Right cardiac atrium (tissue), 5 donors: ENCODE results near the gene TP53I11. TPM values are rescaled to one million over a fixed set of nuclear protein-coding genes. Genes with fewer than 3 reads are reported as not detected.

ENCODE experiments used
- ATAC-seq, 2 donors: fragments of 200-7000 bp; cut with Tn5 transposase; one replicate each; pipeline versions ENCODE4 v1.8.0 to v1.9.1; 2020; ENCODE audit warnings: moderate library complexity in 2 of 2, mild to moderate bottlenecking in 1 of 2
- DNase-seq, 3 donors: peaks; one replicate each; pipeline ENCODE4 v3.0.0-alpha.2; 2020
- H3K27ac ChIP-seq: one replicate; pipeline ENCODE4 v1.5.1; 2013; ENCODE audit warnings: mild to moderate bottlenecking, low read length, control low read depth, moderate library complexity
- H3K27me3 ChIP-seq: one replicate; pipeline ENCODE4 v1.6.1; 2013; ENCODE audit not compliant: control insufficient read depth, insufficient read depth
- H3K4me1 ChIP-seq: one replicate; pipeline ENCODE4 v1.6.1; 2013; ENCODE audit warnings: low read length; ENCODE audit not compliant: control insufficient read depth, insufficient read depth
- H3K4me3 ChIP-seq: one replicate; pipeline ENCODE4 v1.5.1; 2013; ENCODE audit warnings: low read length, control low read depth
- H3K9me3 ChIP-seq: one replicate; pipeline ENCODE4 v1.6.1; 2013; ENCODE audit warnings: low read length; ENCODE audit not compliant: control insufficient read depth
- WGBS: extraction: QIAGEN DNeasy Blood & Tissue Kit; methylation state at CpG from one replicate; pipeline ENCODE4 v1.1.7; 2013; 5-methylcytosine and 5-hydroxymethylcytosine counted together
- intact Hi-C, 4 donors: fragments of 100-400 bp; cut with DNase I; formaldehyde crosslinking; loops; one replicate each; pipeline versions ENCODE4 v1.11.0 to v1.14.0; 2022 to 2023
- polyA plus RNA-seq: library from polyadenylated mRNA; stranded (reverse); fragments of 200-250 nt; gene quantifications from one replicate; pipeline ENCODE4 v1.2.3, GENCODE V29; 2013
- total RNA-seq, 4 donors: library from RNA; stranded (reverse); fragmentation: NEBNext Ultra II Directional; extraction: Animal tissue kit (Norgen Biotek cat#: 25700); gene quantifications; one replicate each; pipeline ENCODE4 v1.2.1, GENCODE V29; 2021
- donor health status: healthy with polysubstance abuse.
- donor health status: DM: no; HTN: yes; CAD: no.
- donor health status: DM: no; HTN: no; CAD: no.
- donor health status: DM: no; HTN: yes; CAD: no; lungs with severe emphysema.
- donor health status: DM: yes; HTN: yes; CAD: no.

TP53I11 gene
- total and polyA plus RNA-seq, 5 donors: 50.9 to 105 (median 81.2) TPM

DNA sequence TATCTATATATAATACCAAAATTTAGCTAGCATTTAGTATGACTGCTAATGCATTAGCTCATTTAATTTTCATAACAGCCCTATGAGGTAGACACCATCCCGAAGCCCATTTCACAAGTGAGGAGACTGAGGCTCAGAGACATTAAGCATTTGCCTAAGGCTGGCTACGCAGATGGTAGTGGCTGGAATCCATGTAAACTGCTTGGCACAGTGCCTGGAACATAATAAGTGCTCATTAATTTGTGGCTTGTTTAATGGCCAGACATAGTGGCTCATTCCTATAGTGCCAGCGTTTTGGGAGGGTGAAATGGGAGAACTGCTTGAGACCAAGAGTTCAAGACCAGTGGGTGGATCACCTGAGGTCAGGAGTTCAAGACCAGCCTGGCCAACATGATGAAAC lies 17.8 kb upstream of the TP53I11 start:
- WGBS: 93% methylated on average over 3 of the region's 3 CpGs
- ATAC-seq (no peak), DNase-seq (no peak)
- Histone ChIP-seq H3K27me3 (no peaks in the 10 kb centered on the region), H3K4me1 (peaks cover 12% of the 10 kb centered on the region), H3K9me3 (no peaks in the 10 kb centered on the region), H3K27ac (no peak overlapping the region), H3K4me3 (no peak overlapping the region)
- intact Hi-C loops: no loop called here

DNA sequence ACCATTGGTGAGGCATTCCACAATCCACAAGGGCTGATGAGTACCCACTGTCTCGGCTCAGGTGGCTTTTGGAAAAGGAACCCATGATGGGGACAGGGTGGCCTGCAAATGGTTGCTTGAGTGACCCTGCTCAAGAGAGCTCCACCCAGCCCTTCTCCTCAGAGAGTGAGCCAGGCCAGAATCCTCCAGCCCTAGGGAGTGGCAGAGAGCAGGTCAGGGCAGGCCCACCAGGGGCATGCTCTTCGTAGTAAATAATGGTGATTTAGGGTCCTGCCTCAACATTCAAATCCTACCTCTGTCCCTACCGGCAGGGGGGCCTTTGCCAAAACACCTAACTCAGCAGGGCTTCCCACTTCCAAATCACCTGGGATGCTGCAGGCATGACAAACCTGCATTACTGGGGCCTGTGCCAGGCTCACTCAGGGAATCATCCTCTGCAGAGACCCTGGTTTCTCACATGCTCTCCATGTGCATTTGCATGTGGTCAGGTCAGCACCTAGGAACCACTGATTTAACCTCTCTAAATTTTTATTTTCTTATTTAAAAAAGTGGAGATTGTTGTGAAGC lies 17.3 kb upstream of the TP53I11 start:
- Histone ChIP-seq H3K27me3 (no peaks in the 10 kb centered on the region), H3K4me3 (no peak overlapping the region), H3K27ac (no peak overlapping the region), H3K9me3 (no peaks in the 10 kb centered on the region), H3K4me1 (peaks cover 12% of the 10 kb centered on the region)
- WGBS: 95% methylated on average over 3 of the region's 3 CpGs
- intact Hi-C loops: no loop called here
- DNase-seq (no peak), ATAC-seq (no peak)

DNA sequence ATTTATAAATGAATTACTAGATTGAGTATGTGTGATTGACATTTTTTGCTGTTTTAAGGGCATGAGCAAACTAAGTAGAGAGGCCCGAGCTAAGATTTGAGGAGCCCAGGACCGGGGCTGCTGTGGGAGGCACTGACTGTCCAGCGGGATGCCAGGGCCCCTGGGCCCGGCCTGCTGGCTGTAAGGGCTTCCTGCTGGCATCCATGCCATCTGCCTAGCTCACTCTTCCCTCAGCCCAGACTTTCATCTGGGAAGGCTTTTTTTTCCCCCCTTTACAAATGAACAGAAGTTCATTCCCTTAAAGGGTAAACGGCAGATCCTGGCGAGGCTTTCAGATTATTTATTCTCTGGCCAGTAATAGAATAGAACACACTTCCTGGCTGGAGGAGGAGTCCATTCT lies 16.0 kb upstream of the TP53I11 start:
- WGBS: 76% methylated on average over 6 of the region's 6 CpGs
- no peak for ATAC-seq

DNA sequence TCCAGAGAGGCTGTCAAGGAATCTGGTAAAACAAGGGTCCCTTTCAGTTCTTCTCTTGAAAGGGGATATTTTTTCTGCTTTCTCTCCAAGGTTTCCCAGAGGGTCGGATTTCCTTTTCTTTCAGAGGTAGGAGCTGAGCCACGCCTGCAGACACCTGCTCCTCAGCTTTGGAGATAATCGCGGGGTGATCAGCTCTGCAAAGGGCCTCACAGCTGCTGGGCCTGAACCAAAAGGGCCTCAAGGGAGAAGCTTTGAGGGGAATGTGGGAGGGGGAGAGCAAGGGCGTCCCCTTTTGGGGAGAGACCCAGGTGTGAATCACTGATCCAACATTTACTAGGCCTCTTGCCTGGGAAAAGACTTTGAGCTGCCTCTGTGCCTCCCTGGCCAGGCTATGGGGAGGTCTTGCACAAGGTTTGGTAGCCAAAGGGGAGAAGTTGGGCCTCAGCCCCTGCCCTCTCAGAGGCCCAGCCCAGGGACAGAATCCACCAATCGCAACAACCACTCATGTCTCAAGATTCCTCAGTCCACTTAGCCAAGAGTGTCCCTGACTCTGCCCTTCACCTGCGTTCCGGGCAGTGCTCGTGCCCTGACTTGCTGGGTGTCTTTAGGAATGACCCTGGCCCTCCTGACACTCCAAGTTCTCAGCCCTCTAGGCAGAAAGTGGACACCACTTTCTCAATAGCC lies 14.0 kb upstream of the TP53I11 start:
- WGBS: 84% methylated on average over 9 of the region's 9 CpGs
- intact Hi-C loops: no loop called here
- H3K4me1 ChIP-seq: no peaks in the 10 kb centered on the region

More for the DNA sequence above, 16.0 kb upstream of the TP53I11 start:
- H3K27ac ChIP-seq: no peak overlapping the region
- peaks cover 2% of the 10 kb centered on the region for H3K4me1 ChIP-seq
- no peak overlapping the region for H3K4me3 ChIP-seq
- H3K9me3 ChIP-seq: no peaks in the 10 kb centered on the region
- DNase-seq: no peak
- intact Hi-C loops: no loop called here
- no peaks in the 10 kb centered on the region for H3K27me3 ChIP-seq

DNA sequence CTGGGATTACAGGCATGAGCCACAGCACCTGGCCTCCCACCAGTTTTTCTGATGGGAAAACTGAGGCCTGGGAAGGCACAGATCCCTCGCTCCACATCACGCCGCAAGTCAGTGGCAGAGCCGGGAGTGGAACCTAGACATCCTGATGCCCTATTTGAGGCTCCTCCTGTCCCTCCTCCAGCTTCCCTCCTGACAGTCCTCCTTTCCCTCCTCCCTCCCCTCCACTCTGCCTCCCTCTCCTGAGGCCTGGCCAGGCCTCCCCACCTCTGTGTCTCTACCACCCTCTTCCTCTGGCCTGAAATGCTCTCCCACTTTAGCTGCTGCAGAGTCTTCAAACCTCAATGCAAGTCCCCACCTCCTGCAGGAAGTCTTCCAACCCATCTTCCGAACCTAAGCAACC lies 13.3 kb upstream of the TP53I11 start:
- DNase-seq: no peak
- 97% methylated on average over 5 of the region's 5 CpGs for WGBS

More for the DNA sequence above, 14.0 kb upstream of the TP53I11 start:
- no peak overlapping the region for H3K27ac ChIP-seq
- ATAC-seq (no peak), DNase-seq (no peak)
- no peaks in the 10 kb centered on the region for H3K9me3 ChIP-seq
- H3K27me3 ChIP-seq: no peaks in the 10 kb centered on the region
- no peak overlapping the region for H3K4me3 ChIP-seq

DNA sequence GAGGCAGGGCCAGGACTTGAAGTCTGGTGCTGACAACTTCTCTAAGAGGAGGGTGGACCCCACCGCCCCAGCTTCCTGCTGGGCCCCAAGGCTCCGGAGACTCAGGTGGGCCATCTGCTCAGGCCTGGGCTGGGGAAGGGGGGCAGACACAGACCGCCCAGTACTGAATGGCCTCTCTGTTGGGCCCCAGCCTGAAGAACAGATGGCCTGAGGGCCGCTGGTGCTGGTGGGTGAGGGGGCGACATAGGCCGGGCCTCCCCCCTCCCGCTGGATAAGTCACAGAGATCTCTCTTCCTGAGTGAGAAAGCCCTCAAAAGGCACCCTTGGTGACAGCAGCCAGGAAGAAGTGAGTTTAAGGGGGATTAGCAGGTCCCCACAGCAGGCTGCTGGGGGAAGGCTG lies 12.5 kb upstream of the TP53I11 start:
- Histone ChIP-seq H3K27ac (no peak overlapping the region), H3K9me3 (no peaks in the 10 kb centered on the region), H3K4me3 (no peak overlapping the region), H3K4me1 (no peaks in the 10 kb centered on the region), H3K27me3 (no peaks in the 10 kb centered on the region)
- DNase-seq (no peak), ATAC-seq (no peak)
- intact Hi-C loops: no loop called here
- WGBS: 83% methylated on average over 7 of the region's 7 CpGs

More for the DNA sequence above, 13.3 kb upstream of the TP53I11 start:
- Histone ChIP-seq H3K4me3 (no peak overlapping the region), H3K27ac (no peak overlapping the region), H3K9me3 (no peaks in the 10 kb centered on the region), H3K4me1 (no peaks in the 10 kb centered on the region), H3K27me3 (no peaks in the 10 kb centered on the region)
- no peak for ATAC-seq
- intact Hi-C loops: no loop called here

DNA sequence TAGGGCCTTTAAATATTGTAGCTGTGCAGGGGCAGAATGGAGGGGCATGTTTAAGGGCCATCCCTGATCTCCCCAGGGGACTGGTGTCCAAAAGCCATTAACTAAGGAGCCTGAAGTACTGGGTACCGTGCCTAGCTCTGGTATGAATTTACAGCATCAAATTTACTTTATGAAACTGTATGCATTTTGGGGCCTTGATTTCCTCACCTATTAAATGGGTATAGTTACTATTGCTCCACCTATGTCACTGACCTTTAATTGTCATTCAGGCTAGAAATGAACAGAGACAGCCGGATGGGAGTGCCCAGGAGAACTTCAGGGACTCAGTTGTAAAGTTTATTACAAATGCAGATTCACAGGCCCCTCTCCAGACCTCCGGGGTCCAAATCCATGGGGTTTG lies 11.8 kb upstream of the TP53I11 start:
- WGBS: 89% methylated on average over 3 of the region's 3 CpGs
- H3K27ac ChIP-seq: no peak overlapping the region
- no peak for ATAC-seq

DNA sequence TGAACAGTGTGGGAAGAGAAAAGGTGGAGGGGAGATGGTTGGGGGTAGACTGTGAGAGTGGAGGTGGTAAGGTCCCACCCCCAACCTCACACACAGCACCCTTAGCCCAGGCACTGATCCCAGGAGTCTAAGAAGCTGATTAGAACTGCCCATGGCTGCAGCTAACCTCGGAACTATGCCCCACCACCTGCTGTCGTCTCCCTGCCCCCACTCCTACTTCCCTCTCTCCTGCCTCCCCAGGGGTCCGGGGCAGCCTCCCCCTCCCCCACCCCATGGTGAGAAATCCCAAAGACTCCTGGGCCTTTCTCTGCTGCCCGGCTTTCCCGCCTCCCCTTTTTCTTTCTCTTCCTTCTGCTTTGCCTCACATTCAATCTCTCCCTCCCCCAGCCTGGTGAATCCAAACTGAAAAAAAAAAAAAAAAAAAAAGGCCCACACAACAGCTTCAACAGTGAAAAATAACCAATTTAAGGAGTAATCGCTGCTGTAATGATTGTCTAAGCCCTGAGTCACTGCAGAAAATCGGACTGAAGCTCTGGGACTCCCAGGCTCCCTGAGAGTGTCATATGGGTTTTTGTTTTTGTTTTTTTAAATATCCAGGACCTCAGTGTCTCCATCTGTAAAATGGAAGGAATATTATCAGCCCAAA lies 9.6 kb upstream of the TP53I11 start:
- Histone ChIP-seq H3K27me3 (no peaks in the 10 kb centered on the region), H3K27ac (no peak overlapping the region), H3K9me3 (no peaks in the 10 kb centered on the region), H3K4me1 (peaks cover 5% of the 10 kb centered on the region), H3K4me3 (no peak overlapping the region)
- WGBS: 49% methylated on average over 7 of the region's 7 CpGs
- ATAC-seq (no peak), DNase-seq (peak in 1 of 3 donors; percentile 54)
- intact Hi-C loops: no loop called here

More for the DNA sequence above, 11.8 kb upstream of the TP53I11 start:
- Histone ChIP-seq H3K4me3 (no peak overlapping the region), H3K9me3 (no peaks in the 10 kb centered on the region), H3K27me3 (no peaks in the 10 kb centered on the region), H3K4me1 (no peaks in the 10 kb centered on the region)
- DNase-seq: no peak
- intact Hi-C loops: no loop called here

DNA sequence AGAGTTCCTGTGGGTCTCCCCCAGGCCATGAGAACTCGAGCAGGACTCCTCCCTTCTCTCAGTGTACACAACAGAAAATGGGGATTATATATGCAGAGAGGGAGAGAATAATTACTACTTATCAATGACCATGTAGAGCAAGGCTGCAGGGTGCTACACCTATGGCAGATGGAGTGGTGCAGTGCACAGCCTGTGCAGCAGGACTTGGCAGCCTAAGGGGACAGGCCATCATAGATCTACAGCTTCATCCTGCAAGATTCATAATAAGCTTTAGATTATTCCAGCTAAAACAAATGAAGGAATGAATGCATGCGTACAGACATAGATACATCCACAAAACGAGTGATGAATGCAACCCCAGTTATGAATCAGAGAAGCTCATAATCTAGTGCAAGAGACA lies 8.4 kb upstream of the TP53I11 start:
- Histone ChIP-seq H3K27me3 (no peaks in the 10 kb centered on the region), H3K27ac (no peak overlapping the region), H3K4me3 (no peak overlapping the region), H3K4me1 (peaks cover 15% of the 10 kb centered on the region), H3K9me3 (no peaks in the 10 kb centered on the region)
- intact Hi-C loops: no loop called here
- DNase-seq (no peak), ATAC-seq (no peak)
- 90% methylated on average over 3 of the region's 3 CpGs for WGBS

DNA sequence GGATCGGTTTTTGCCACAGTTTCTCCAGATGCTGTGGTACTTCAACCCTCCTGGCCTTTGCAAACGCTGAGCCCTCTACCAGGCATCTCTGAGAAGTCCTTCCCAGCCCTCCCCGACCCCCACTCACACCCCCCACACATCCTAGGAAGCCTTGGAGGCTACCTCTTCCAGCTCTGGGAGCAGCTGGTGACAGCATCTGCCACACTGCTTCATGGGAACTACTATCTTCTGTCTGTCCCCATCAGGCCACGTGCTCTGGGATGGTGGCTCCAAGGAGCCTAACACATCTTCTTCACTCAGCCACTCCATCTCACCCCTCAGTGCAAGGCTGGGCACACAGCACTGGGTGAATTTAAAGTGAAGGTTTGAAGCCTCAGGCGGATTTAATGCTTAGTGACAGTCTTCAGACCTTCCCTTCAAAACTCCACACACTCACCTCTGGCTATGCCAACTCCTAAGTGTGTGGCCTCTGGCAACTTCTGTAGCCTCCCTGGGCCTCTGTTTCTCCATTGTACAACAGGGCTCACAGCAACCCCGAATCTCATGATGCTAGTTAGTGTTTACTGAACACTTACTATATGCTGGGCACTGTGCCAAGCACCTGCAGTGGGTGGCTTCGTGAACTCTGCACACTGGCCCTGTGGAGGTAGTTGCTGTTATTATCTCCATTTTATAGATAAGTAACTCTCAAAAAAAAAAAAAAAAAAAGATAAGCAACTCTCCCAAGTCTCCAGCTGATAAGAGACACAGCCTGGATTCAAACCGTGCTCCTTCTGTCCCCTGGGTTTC lies 7.3 kb upstream of the TP53I11 start:
- Histone ChIP-seq H3K4me1 (peaks cover 15% of the 10 kb centered on the region), H3K27ac (no peak overlapping the region), H3K27me3 (no peaks in the 10 kb centered on the region), H3K9me3 (no peaks in the 10 kb centered on the region), H3K4me3 (no peak overlapping the region)
- intact Hi-C loops: no loop called here
- DNase-seq (no peak), ATAC-seq (no peak)
- WGBS: 71% methylated on average over 8 of the region's 8 CpGs

DNA sequence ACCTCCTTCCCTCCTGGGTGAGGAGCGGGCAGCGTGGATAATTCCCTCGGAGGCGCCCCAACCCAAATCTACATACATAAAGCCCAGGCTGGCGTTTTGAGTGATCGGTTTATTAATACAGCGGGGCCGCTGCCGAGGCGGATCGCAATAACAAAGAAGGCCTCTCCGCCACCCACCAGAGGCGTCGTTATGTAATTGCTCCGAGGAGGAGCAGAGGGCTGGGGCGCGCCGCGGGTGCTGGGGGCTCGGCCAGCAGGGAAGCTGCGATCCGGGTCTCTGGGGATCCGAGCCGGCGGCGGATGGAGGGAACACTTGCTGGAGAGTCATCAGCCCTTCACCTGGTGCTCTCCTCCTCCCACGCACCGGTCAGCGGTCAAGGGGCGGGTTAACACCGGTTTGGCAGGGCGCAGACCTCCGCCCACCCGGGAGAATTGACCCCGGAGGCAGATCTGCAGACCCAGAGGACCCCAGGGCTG lies 6.4 kb upstream of the TP53I11 start:
- DNase-seq: peak in 2 of 3 donors; percentile 68 to 71
- H3K4me3 ChIP-seq: no peak overlapping the region
- no peaks in the 10 kb centered on the region for H3K9me3 ChIP-seq
- H3K27ac ChIP-seq: no peak overlapping the region
- ATAC-seq: no peak
- no peaks in the 10 kb centered on the region for H3K27me3 ChIP-seq
- H3K4me1 ChIP-seq: peaks cover 15% of the 10 kb centered on the region
- intact Hi-C loops: no loop called here
- WGBS: 43% methylated on average over 35 of the region's 35 CpGs
